NOMO-1 (cell line): Measurements from ENCODE around the gene CCL20.
"Not testable (repeated sequence)": the region's sequence is repeated elsewhere in the genome, so short reads cannot be mapped to it uniquely, and the experiment has no call there.

Source experiments
- DNase-seq, 2 experiments: peaks; one replicate each; lab custom pipeline; 2025; ENCODE audit not compliant: unreplicated experiment in 2 of 2; lab: John Stamatoyannopoulos, UW

Gene CCL20

DNA sequence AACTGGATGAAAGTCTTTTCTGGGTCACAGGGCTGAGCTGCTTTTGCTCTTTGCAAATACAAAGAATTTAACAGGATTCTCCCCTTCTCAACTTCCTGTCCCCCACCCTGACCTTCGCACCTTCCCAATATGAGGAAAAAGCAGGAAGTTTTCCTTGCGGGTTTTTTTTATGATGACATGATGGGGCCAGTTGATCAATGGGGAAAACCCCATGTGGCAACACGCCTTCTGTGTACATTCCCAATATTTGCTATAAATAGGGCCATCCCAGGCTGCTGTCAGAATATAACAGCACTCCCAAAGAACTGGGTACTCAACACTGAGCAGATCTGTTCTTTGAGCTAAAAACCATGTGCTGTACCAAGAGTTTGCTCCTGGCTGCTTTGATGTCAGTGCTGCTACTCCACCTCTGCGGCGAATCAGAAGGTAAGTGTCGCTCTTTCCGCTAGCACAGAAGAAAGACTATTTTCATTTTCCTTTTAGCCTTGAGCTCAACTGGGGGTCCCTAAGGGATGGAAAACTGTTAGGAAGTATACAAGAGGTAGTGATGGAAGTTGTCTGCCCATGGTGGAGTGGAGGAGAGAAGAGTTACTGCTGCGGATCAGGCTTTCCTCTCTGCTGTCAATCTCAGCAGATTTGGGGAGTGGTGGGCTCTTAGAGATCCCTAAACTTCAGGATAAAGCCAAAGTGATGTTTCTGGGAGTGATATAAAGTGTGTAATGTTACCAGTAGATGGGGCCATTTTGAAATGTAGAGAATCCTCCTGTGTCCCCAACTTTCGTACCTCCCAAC, at the start of gene CCL20:
Gene CCL20, plus strand, starts transcription at position 281 of the 792 bp plus-strand sequence. Its CDS starts 70 bp downstream, at position 351.
- DNase-seq: no peak

- DNase-seq: no peak
Observed at GRCh38 chr2:227765788-227766372, 47.8 kb upstream of the CCL20 start.

DNA sequence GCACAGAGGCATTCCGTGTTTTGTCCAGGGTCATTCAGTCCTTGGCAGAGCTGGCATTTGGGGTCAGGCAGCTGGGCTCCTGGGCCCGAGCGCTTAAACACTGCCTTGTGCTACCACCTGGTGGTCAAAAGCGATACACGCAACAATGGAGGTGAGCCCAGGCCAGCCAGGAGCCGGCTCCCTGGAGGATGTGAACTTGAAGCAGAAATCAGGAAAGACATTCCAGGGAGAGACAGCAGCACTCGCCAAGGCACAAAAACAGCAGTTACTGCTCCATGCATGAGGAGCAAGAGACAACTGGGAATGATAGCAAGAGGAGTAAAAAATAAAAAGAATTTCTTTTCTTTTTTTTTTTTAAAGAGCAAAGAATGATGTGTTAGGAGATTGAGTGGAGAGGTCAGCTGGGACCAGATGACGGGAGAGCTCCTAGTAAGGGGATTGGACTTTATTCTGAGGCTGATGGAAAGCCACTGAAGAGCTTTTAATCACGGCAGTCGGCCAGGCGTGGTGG, 47.2 kb upstream of the CCL20 start:
- peak; percentile 32 to 69 for DNase-seq

GRCh38 chr2:227767830-227768229, 45.8 kb upstream of the CCL20 start:
- DNase-seq: no peak

- no peak for DNase-seq
Observed at GRCh38 chr2:227772197-227772661, 41.4 kb upstream of the CCL20 start.

GRCh38 chr2:227772932-227773331, 40.7 kb upstream of the CCL20 start:
- DNase-seq: no peak

DNA sequence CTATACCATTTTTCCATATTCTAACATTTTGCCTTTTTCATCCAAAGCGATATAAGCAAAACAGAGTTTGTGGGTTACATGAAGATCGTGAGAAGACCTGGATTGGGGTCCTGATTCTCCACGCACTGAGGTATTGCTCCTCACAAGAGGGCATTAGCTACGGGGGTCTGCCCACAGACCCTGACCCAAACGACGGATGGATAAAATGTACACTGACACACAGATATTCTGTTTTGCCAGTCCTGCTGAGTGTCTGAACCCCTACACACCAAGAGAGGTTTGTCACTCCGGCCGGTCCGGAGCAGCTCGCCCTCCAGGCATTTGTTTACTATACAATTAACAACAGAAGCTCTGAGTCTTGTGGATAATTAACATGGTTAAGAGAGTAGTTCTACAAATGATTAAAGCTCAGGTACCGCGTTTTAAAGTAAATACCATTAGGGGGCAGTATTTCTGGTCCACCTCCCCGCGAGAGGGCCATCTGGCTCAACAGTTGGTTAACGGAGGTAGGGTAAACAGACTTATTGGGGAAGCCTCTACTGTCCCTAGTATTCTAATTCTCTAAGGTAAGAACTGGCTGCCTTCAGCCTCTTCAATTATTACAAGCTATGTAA, 39.5 kb upstream of the CCL20 start:
- peak in 1 of 2 experiments; percentile 18 for DNase-seq

- DNase-seq: no peak
Observed at GRCh38 chr2:227774895-227775842, 38.5 kb upstream of the CCL20 start.

GRCh38 chr2:227780981-227781615, 32.5 kb upstream of the CCL20 start:
- DNase-seq: no peak

- no peak for DNase-seq
Observed at GRCh38 chr2:227781841-227782240, 31.8 kb upstream of the CCL20 start.

DNA sequence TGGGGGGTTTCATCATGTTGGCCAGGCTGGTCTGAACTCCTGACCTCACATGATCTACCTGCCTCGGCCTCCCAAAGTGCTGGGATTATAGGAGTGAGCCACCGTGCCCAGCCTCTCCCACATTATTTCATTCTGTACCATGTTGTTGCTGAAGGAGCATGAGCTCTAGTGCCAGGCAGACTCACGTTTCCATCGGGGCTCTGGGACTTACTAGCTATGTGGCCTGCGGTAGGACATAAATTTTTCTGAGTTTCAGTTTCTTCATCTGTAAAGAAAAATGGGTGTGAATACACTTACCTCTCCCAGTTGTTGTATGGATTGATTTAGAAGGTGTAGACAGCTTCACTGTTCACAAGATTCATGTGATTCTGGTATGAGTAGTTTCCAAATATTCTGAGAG, 30.8 kb upstream of the CCL20 start:
- no peak for DNase-seq

GRCh38 chr2:227783404-227784138, 30.1 kb upstream of the CCL20 start:
- peak; percentile 46 to 85 for DNase-seq

DNA sequence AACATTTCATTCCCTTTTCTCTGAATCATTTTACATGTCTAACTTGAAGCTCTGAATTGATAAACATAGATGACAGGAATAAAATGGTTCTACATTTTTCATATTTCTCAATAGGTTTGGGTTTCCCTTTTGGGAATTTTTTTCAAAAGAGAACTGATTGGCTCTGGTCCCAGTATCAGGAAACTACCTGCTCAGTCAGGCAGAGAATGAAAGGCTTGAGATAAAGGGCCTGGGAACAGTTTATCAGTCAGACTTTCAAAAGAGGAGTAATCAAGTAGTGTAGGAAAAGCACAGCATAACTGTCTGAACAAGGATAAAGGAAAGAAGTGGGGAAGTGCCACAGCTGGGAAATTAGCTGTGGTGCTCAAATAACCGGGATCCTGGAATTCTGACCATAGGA, 28.3 kb upstream of the CCL20 start:
- no peak for DNase-seq

DNA sequence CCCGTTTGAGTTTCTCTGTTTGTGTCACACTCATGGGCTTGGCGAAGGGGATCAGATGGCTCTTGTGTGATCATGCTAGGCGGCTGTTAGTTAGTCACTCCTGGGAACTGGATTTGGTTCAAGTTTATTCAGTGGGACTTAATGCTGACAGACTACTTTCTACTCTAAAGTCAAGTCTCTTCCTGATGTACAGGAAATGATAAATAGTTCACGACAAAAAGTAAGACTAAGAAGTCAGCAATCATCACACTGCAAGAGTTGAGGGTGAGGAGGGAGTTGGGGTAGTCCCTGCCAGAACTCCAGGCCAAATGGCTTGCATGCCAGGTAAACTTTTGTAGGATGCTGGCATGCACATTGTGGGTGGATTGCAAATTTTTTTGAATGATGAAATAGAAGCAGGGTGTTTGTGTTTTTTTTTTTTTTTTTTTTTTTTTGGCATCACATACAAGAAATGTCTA, 25.1 kb upstream of the CCL20 start:
- DNase-seq: no peak

DNA sequence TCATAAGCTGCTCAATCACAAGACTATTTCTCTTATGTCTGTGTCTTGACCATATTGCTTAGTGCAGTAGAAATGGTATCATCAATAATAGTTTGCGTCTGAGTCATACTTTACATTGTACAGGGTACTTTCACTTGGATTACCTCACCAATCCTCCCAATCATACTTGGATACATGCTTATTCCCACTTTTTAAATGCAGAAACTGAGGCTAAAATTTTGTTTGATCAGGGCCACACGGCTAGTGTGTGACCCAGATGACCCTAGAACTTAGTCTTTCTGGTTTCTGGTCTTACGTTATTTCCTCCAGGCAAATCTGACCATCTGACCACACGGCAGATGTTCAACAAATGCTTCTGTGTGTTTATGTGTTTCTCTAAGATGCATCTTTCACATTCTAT, 23.8 kb upstream of the CCL20 start:
- DNase-seq: no peak

DNA sequence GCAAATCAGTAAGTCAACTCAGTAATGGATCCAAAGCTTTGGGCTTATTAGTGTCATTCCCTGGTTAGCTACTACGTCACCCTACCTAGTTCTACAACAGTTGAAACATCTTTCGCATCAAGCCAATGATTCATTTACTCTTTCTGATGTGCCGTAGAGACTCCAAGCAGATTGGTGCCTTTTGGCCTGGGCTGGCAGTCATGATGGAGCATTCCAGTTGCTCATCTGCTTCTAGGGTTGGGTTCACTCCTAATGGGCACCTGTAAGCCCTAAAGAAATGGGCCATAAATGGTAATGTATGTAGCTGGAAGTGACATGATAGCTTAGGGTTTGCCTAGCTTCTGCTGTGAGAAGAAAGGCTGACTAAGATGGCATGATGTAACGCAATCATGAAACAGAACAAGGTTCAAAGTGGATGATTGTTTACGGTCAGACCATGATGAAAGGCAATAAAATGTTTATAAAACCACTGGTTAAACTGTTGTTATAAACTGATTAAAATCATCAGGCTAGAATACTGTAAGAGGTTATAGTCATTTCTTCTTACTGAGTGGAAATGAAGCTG, 20.4 kb upstream of the CCL20 start:
- DNase-seq: no peak

- DNase-seq: no peak
Observed at GRCh38 chr2:227796045-227796711, 17.5 kb upstream of the CCL20 start.

DNA sequence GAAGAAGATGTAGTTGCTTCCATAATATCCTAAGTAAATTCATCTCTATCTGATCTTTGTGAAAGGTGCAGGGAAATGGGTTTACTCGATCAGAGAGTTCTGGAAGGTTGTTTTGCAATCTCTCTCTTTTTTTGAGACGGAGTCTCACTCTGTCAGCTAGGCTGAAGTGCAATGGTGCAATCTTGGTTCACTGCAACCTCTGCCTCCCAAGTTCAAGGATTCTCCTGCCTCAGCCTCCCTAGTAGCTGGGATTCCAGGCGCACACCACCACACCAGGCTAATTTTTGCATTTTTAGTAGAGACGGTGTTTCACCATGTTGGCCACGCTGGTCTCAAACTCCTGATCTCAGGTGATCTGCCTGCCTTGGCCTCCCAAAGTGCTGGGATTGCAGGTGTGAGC, 16.9 kb upstream of the CCL20 start:
- not testable (repeated sequence) for DNase-seq
